HuH-7 (cell line): Measurements from ENCODE around the gene ESRRG.

Experiments
- DNase-seq: peaks from one replicate; pipeline ENCODE4 v3.0.0; 2011; ENCODE audit warnings: low spot score

Gene ESRRG

GRCh38 chr1:216723274-216723780 is at the start of gene ESRRG:
ESRRG (minus strand) TSS chr1:216723429; CDS start chr1:216723299, 130 bp downstream.
- peak; percentile 63 for DNase-seq

GRCh38 chr1:216771922-216772321 is 48.7 kb upstream of the ESRRG start:
- no peak for DNase-seq

DNA sequence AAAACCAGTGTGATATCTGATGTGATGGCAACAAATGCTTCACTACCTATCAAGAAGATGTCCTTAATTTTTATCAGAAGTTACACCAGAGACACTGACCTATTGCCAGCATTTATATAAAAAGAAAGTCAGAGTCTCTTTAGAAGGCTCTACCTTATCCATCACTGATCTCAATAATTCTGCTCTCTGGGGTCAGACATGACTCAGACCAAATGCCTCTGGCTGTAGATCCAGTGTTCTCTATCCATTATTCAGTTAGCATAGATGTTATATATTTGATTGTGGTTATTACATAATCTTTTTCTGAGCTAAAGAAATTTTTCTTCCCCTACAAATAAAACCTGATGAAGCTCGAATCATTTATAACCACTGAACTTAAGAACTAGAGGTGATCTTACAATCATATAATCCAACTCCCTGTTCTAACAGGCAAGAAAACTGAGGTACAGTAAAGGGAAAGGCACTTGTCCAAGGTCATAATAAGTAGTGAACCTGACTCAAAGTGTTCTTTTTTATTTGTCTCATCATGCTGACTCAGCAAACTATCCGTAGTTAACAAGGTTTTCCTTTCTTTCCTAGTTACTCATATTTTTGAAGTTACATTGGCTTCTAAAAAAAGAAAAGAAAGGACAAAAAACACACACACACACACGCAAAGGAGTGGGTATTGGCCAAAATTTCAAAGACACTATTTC is 43.6 kb upstream of the ESRRG start:
- DNase-seq = no peak

DNA sequence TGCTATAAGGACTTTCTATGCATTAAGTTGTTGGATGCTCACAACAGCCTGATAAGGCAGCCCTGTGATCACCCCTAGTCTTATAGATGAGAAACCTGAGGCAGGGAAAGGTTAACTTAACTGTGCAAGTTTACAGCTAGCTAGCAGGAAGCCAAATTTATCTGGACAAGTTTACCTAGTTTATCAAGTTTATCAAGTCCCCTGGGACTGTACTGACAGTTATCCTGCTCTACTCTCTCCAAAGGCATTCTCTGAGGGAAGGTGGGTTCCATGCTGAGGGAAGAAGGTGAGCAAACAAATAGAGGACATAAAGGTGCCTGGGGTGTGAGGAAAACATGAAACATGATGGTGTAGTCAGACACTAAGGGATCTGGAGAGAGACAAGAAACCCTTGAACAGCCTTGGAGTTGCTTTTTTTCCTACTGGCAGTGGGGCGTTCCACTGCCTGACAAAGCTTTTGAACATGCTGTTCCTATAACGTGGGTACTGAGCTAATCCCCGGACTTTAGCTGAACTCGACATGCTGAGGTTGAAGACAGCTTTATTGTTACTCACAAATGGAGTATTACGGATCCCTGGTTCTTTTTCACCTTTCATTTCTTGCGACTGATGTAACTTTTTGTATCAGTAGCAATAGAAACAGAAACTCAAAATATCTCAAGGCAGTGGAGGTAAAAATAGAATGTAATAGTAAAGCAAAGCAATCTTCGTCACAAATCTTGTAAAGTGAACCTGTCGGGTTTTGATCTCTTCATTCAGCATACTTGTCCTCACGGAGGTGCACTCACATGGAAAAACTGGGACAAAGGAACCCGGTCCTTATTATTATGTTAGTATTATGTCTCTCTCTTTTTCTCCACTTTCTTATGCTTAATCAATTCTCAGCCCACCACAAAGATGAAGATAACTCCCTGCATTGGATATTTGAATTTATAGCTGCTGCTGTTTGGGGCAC is 42.4 kb upstream of the ESRRG start:
- no peak for DNase-seq

DNA sequence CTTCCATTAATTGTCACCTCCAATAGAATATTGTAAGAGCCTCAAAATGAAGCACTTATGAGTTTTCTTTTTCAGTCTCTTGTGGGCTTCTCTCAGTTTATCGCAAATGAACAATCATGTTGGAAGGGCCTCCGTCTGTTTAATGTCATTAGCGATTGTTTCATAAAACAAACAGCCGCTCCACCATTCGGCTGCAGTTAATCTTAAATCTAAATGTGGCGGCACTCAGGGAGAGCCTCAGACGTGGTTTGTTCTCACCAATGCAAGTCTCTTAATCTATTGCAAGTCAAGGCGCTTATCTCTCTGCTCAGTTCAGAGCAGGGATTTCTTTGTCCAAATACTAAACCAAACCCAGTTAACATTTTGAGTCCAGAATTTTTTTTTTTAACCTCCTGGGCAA is 34.9 kb upstream of the ESRRG start:
- no peak for DNase-seq

DNA sequence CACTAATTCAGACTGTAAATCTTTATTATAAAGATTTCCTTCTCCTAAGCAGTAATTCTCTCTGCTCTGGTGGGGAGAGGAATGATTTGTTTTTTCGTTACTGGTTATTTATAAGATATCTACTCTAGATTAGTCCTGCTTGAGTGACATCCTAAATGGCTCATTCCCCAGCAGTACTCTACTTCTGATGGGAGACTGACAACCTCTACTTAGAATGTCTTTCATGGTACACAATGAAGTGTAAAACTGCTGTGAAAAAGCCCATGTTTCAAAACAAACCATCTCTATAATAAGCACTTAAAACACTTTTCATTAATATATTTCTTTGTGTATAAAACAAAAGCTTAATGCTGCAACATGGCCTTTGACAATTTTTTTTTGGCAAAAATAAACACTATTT is 33.9 kb upstream of the ESRRG start:
- no peak for DNase-seq

- DNase-seq = no peak
These were observed 27.7 kb upstream of the ESRRG start for GRCh38 chr1:216750961-216751360.

- DNase-seq = peak; percentile 31
These were observed 26.9 kb upstream of the ESRRG start for GRCh38 chr1:216750031-216750627.

DNA sequence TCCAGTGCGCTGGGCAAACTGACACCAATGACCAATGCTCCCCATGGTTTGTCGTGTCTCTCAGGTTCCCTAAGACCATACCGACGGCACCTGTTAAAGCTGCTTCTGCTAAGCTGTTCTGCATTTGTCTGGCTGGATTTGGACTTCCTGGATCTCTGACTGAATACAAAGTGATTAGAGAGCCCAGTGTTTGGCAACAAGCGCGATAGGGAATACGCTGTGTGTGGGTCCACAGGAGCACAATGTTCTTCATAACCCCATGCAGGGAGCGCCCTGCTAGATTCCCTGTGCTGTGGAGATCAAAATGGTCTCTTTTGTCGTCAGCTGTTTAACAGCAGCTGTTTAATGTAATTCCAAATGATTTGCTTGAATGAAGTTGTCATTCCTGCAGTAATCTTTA is 26.0 kb upstream of the ESRRG start:
- no peak for DNase-seq

DNA sequence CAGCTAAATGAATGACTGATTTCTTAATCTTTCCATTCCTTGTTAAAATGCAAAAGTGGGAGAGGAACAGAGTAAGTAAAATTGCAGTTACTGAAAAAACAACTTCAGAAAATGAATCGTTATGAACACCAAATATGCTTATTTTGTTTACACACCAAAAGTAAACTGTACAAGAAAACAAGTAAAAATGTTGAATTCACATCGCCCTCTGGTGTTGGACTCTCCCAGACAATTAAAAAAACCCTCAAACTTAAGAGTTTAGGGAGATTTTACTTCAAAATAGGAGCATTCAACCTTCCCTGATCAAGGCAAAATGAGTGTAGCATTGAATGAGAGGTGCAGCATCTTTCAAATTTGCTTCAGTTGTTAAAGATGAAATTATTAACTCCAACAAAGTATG is 19.4 kb upstream of the ESRRG start:
- DNase-seq = no peak

GRCh38 chr1:216740331-216740730 is 17.1 kb upstream of the ESRRG start:
- no peak for DNase-seq

DNA sequence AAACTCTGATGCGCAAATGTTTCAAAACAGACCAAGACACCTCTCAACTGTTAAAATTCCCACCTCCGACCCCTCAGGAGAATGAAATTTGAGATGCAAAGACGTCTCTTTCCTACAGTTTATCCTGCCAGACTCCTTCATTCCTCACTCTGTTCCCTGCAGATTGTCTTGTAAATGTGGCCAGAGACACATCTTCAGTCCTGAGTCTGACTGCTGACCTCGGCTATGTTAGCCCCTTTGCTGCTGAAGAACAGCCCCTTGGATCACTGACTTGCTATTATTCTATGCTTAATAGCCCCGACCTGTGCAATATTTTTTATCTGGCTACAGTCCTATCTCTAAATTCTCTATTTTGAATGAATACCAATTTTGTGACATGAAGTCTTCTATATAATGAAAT is 16.6 kb upstream of the ESRRG start:
- DNase-seq = no peak

- no peak for DNase-seq
These were observed 8.9 kb upstream of the ESRRG start for GRCh38 chr1:216732121-216732520.

DNA sequence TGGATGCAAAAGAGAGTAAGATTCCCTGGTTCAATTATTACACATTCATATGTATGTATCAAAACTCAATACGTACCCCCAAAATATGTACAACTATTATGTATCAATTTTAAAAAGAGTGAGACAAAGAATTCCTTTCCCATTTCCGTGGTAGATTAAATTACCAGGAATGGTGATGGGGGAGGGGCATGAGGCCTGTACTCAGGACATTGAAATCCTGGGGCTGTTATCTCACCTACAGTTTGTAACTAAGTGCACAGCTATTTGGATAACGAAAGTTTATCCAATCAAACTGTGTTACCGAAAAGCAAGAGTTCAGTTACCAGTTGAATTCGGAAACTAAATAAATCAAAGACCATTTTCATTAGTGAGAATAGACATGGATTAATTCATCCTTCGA is 8.3 kb upstream of the ESRRG start:
- no peak for DNase-seq

DNA sequence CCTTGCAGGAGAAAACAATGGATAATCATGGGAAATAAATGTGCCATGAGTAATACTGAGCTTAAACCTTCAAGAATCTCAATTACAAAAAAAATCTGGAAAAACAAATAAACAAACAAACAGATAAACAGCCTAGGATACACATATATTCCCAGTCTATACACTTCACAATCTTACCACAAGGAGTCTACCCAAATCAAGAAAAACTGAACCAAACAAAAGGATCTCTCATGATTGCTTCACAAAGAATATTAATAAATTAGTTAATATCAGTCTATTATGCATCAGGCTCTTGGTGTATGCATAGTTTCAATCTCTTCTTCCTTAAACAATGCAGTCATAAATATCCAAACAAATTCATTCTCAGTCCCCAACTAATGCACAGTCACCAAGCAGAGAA is 3.2 kb upstream of the ESRRG start:
- no peak for DNase-seq

- DNase-seq = no peak
These were observed 408 bp downstream of the ESRRG start for GRCh38 chr1:216722821-216723220.

DNA sequence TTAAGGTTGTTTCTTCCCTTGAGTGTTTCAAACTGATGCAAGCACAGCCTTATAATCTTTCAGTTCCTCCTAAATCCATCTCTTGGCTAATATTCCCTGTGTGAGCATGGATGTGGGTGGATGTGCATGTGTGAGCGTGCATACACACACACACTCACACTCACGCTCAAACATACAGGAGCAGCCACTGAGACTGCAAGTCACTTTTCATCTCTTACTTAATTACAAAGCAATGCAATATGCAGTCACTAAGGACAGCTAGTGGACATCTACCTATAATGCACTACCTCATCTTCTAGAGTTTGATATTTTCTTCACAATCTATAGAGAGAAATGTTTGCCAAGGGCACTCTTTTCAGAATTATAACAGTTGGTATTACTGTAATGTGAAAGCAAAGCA is 1.4 kb downstream of the ESRRG start:
- no peak for DNase-seq

DNA sequence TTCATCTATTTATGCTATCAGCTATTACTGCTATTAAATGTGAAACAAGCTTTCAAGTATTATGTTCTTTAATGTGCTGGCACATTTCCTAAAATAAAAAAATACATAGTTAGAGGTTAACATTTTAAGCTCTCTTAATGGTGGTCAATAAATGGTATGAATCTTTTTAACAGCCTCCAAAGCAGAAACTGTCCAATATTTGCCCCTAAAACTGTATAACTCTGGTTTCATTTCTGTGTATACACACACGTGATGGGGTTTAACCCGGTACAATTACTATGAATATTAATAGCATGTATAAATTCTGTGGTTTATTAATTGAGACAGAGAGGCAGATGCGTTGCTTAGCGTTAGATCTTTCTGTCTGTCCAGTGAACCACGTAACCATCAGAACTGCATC is 2.2 kb downstream of the ESRRG start:
- DNase-seq = no peak

DNA sequence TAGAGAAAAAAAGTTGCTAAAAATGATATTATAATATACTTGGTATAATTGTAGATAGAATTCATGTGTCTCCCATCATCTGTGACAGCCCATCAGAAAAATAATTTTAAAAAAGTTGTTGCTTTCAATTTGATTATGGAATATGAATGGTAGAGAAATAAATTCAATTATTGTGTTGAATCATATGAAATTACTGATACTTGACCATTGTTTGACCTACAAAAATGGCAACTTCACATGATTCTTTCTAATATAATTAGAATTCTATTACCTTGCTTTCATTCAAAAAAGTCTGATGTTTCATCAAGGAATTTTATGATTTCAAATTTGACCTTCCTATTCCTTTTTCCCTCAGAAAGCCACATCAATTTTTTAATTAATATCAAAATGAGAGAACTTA is 11.5 kb downstream of the ESRRG start:
- no peak for DNase-seq

DNA sequence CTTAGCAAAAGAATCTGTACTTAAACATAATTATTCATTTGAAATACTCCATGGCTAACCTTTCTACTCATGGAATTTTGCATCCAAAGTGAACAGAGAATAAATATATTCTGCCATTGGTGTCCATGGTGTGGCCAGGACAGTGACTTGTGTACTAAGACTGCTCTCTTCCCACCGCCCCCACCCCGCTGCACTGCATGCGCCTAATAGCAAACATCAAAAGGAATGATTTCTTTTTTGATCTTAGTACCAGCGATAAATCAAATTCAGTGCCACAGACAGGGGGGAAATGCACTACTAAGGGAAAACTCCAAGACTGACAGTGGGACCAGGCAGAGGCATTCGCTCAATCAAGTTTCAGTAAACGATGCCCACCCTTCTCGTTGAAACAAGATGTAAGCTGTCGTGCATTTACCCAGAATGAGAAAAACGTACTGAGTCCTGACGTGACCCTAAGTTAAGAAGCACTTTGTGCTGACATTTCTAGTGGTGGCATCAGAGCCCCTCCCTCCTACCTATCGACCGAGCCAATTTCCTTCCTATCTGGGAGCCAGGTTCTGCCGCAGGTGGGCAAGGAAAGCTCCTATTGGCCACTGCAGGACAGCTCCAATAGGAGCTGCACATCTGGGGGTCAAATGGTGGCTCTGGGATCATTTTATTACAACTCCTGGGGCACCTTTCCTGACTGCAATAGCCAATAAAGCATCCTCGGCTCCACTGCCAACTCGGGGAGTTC is 12.5 kb downstream of the ESRRG start:
- DNase-seq = no peak

- no peak for DNase-seq
These were observed 13.2 kb downstream of the ESRRG start for GRCh38 chr1:216710055-216710454.

- no peak for DNase-seq
These were observed 17.6 kb downstream of the ESRRG start for GRCh38 chr1:216705676-216706075.
